Liver (tissue), 9 donors: ENCODE data around the gene TMCC2. TPM values are rescaled to one million over a fixed set of nuclear protein-coding genes. Genes with fewer than 3 reads are reported as not detected.

Experiments
- DNase-seq: peaks from one replicate; pipeline ENCODE4 v3.0.0-alpha.2; 2017; ENCODE audit warnings: low spot score
- H3K27ac ChIP-seq, 2 donors: one replicate each; pipeline ENCODE4 v1.7.0; 2013; ENCODE audit warnings: inconsistent platforms in 2 of 2, low read length in 2 of 2, control low read depth in 1 of 2, low read depth in 1 of 2, mild to moderate bottlenecking in 1 of 2
- H3K27me3 ChIP-seq, 4 donors: one replicate each; pipeline versions ENCODE4 v1.6.1 to v1.7.0; 2013; ENCODE audit warnings: low read length in 3 of 4, inconsistent platforms in 1 of 4, mild to moderate bottlenecking in 1 of 4, moderate library complexity in 1 of 4; ENCODE audit not compliant: control insufficient read depth in 4 of 4, insufficient read depth in 4 of 4
- H3K36me3 ChIP-seq, 4 donors: one replicate each; pipeline versions ENCODE4 v1.6.1 to v1.7.0; 2013; ENCODE audit warnings: low read length in 3 of 4, mild to moderate bottlenecking in 3 of 4, low read depth in 1 of 4, moderate library complexity in 1 of 4; ENCODE audit not compliant: control insufficient read depth in 4 of 4, insufficient read depth in 3 of 4
- H3K4me1 ChIP-seq, 4 donors: one replicate each; pipeline versions ENCODE4 v1.6.1 to v1.7.0; 2013; ENCODE audit warnings: low read length in 3 of 4, mild to moderate bottlenecking in 3 of 4, moderate library complexity in 1 of 4; ENCODE audit not compliant: control insufficient read depth in 4 of 4, insufficient read depth in 4 of 4
- H3K4me3 ChIP-seq, 3 donors: one replicate each; pipeline versions ENCODE4 v1.6.1 to v1.7.0; 2013; ENCODE audit warnings: low read length in 3 of 3, control low read depth in 1 of 3, low read depth in 1 of 3, mild to moderate bottlenecking in 1 of 3
- H3K9ac ChIP-seq, 2 donors: one replicate each; pipeline ENCODE4 v1.7.0; 2013; ENCODE audit warnings: low read length in 2 of 2, mild to moderate bottlenecking in 2 of 2, moderate library complexity in 2 of 2, control low read depth in 1 of 2, low read depth in 1 of 2
- H3K9me3 ChIP-seq, 4 donors: one replicate each; pipeline versions ENCODE4 v1.6.1 to v1.7.0; 2013; ENCODE audit warnings: low read length in 3 of 4; ENCODE audit not compliant: control insufficient read depth in 4 of 4
- ATF3 ChIP-seq: IDR thresholded peaks from 2 replicates; pipeline ENCODE4 v1.6.1; 2016; ENCODE audit warnings: antibody characterized with exemption
- CTCF ChIP-seq: fragments of 150-350 bp; IDR thresholded peaks from 2 replicates; pipeline ENCODE4 v1.5.1; 2017; ENCODE audit warnings: improper control_type of control experiment, low read depth, low read length; ENCODE audit not compliant: missing input control
- EGR1 ChIP-seq, 2 donors: IDR thresholded peaks; 2 replicates each; pipeline ENCODE4 v1.6.1; 2016 to 2018; ENCODE audit warnings: antibody characterized with exemption in 2 of 2, low read depth in 2 of 2
- FOXA1 ChIP-seq: IDR thresholded peaks from 2 replicates; pipeline ENCODE4 v1.6.1; 2016; ENCODE audit warnings: antibody characterized with exemption
- FOXA2 ChIP-seq: IDR thresholded peaks from 2 replicates; pipeline ENCODE4 v1.6.1; 2016; ENCODE audit warnings: antibody characterized with exemption
- GABPA ChIP-seq, 2 donors: IDR thresholded peaks in 1 of 2; conservative IDR thresholded peaks in 1 of 2; 2 replicates each; pipeline ENCODE4 v1.6.1; 2016; ENCODE audit warnings: antibody characterized with exemption in 2 of 2, mild to moderate bottlenecking in 1 of 2, moderate library complexity in 1 of 2
- HNF4A ChIP-seq, 2 donors: conservative IDR thresholded peaks; 2 replicates each; pipeline ENCODE4 v1.6.1; 2016; ENCODE audit warnings: antibody characterized with exemption in 2 of 2, mild to moderate bottlenecking in 2 of 2
- HNF4G ChIP-seq: IDR thresholded peaks from 2 replicates; pipeline ENCODE4 v1.6.1; 2016; ENCODE audit warnings: antibody characterized with exemption
- JUND ChIP-seq, 2 donors: IDR thresholded peaks; 2 replicates each; pipeline ENCODE4 v1.6.1; 2016; ENCODE audit warnings: antibody characterized with exemption in 2 of 2
- MAX ChIP-seq: IDR thresholded peaks from 2 replicates; pipeline ENCODE4 v1.6.1; 2016; ENCODE audit warnings: antibody characterized with exemption
- NR2F2 ChIP-seq: IDR thresholded peaks from 2 replicates; pipeline ENCODE4 v1.6.1; 2016; ENCODE audit warnings: antibody characterized with exemption
- RAD21 ChIP-seq, 2 donors: IDR thresholded peaks; 2 replicates each; pipeline ENCODE4 v1.6.1; 2016; ENCODE audit warnings: antibody characterized with exemption in 2 of 2, mild to moderate bottlenecking in 2 of 2
- REST ChIP-seq: IDR thresholded peaks from 2 replicates; pipeline ENCODE4 v1.6.1; 2016; ENCODE audit warnings: antibody characterized with exemption, mild to moderate bottlenecking
- RXRA ChIP-seq, 2 donors: IDR thresholded peaks; 2 replicates each; pipeline ENCODE4 v1.6.1; 2017 to 2018; ENCODE audit warnings: antibody characterized with exemption in 2 of 2, mild to moderate bottlenecking in 1 of 2
- SP1 ChIP-seq: IDR thresholded peaks from 2 replicates; pipeline ENCODE4 v1.6.1; 2018; ENCODE audit warnings: antibody characterized with exemption, mild to moderate bottlenecking
- TAF1 ChIP-seq: conservative IDR thresholded peaks from 2 replicates; pipeline ENCODE4 v1.6.1; 2016; ENCODE audit warnings: antibody characterized with exemption, mild to moderate bottlenecking
- YY1 ChIP-seq: IDR thresholded peaks from 2 replicates; pipeline ENCODE4 v1.6.1; 2016; ENCODE audit warnings: antibody characterized with exemption, mild to moderate bottlenecking
- ZBTB33 ChIP-seq: IDR thresholded peaks from 2 replicates; pipeline ENCODE4 v1.6.1; 2016; ENCODE audit warnings: antibody characterized with exemption
- WGBS: extraction: QIAGEN DNeasy Blood & Tissue Kit; methylation state at CpG from one replicate; pipeline ENCODE4 v1.1.7; 2013; 5-methylcytosine and 5-hydroxymethylcytosine counted together
- polyA plus RNA-seq, 2 donors: library from polyadenylated mRNA; stranded (reverse) in 1 of 2; unstranded in 1 of 2; fragments of 200-250 nt in 1 of 2; fragments of >200 nt in 1 of 2; fragmentation: Nextera tagmentation in 1 of 2; extraction: Ambion mirVana in 1 of 2; gene quantifications; one replicate each; pipeline versions ENCODE4 v1.2.1 to v1.2.3, GENCODE V29; 2013 to 2015
- total RNA-seq, 2 donors: library from RNA; depleted of rRNA; stranded (reverse); fragments of >200 nt; gene quantifications; one replicate each; pipeline ENCODE4 v1.2.3, GENCODE V29; 2014
- donor health status: healthy.
- donor health status: healthy.
- donor health status: healthy.
- donor health status: healthy.
- donor health status: healthy.

Gene TMCC2
- total and polyA plus RNA-seq, 4 donors: 0.06 to 452 (median 0.21) TPM

- TF ChIP-seq YY1 (no peak), RXRA (IDR thresholded peaks at IDR 0.05) (peak; percentile 11 to 23), JUND (IDR thresholded peaks at IDR 0.05) (no peak), HNF4A (conservative IDR thresholded peaks at IDR 0.05) (peak in 1 of 2 donors; percentile 27), MAX (no peak)
- 69% methylated on average over 1 of the region's 1 CpG for WGBS
Observed at GRCh38 chr1:205309741-205310140, 82.0 kb downstream of the TMCC2 start.

GRCh38 chr1:205310976-205311704, 83.4 kb downstream of the TMCC2 start:
- H3K27ac ChIP-seq: no peak overlapping the region
- no peak overlapping the region for H3K9ac ChIP-seq
- H3K4me1 ChIP-seq: peaks cover 1 to 10% (median 7%) of the 10 kb centered on the region in 4 donors
- H3K36me3 ChIP-seq: peaks cover 3 to 24% (median 18%) of the 10 kb centered on the region in 4 donors
- no peak for DNase-seq
- H3K27me3 ChIP-seq: no peaks in the 10 kb centered on the region
- WGBS: 94% methylated on average over 8 of the region's 8 CpGs
- TF ChIP-seq JUND (IDR thresholded peaks at IDR 0.05) (no peak), FOXA2 (no peak), MAX (no peak), EGR1 (IDR thresholded peaks at IDR 0.05; ENCODE audit: low read depth in 2 of 2) (no peak), RXRA (IDR thresholded peaks at IDR 0.05) (no peak), HNF4A (conservative IDR thresholded peaks at IDR 0.05) (no peak), RAD21 (IDR thresholded peaks at IDR 0.05) (no peak), YY1 (no peak), ATF3 (no peak), GABPA (IDR thresholded peaks at IDR 0.05 in 1 of 2, conservative IDR thresholded peaks at IDR 0.05 in 1 of 2) (no peak), HNF4G (no peak), CTCF (no peak), ZBTB33 (no peak), SP1 (no peak), FOXA1 (no peak), NR2F2 (no peak), REST (no peak), TAF1 (no peak)
- no peak overlapping the region for H3K4me3 ChIP-seq
- H3K9me3 ChIP-seq: no peaks in the 10 kb centered on the region

More at GRCh38 chr1:205309741-205310140, 82.0 kb downstream of the TMCC2 start:
- Histone ChIP-seq H3K27ac (no peak overlapping the region), H3K36me3 (peaks cover 3 to 34% (median 25%) of the 10 kb centered on the region in 4 donors), H3K27me3 (no peaks in the 10 kb centered on the region), H3K9ac (no peak overlapping the region), H3K4me3 (no peak overlapping the region), H3K9me3 (no peaks in the 10 kb centered on the region), H3K4me1 (peaks cover 0 to 6% (median 3%) of the 10 kb centered on the region in 4 donors)
- no peak for DNase-seq
